Effector memory CD4-positive, alpha-beta T cell (primary cell): ENCODE measurements around the gene ZNF785.

ENCODE experiments used
- DNase-seq, 3 donors: peaks; one replicate each; pipeline ENCODE4 v3.0.0-alpha.2; 2020
- H3K27ac ChIP-seq: 2 replicates; pipeline ENCODE4 v1.7.0; 2013; ENCODE audit warnings: mild to moderate bottlenecking, low read length, moderate library complexity; ENCODE audit not compliant: insufficient read depth, poor library complexity, severe bottlenecking
- H3K27me3 ChIP-seq: replicated peaks from 2 replicates; pipeline ENCODE4 v1.7.0; 2013; ENCODE audit warnings: mild to moderate bottlenecking, low read length; ENCODE audit not compliant: insufficient read depth, control insufficient read depth, poor library complexity, severe bottlenecking
- H3K36me3 ChIP-seq: 2 replicates; pipeline ENCODE4 v1.7.0; 2013; ENCODE audit warnings: mild to moderate bottlenecking, low read length, moderate library complexity; ENCODE audit not compliant: control insufficient read depth, insufficient read depth
- H3K4me1 ChIP-seq: 2 replicates; pipeline ENCODE4 v1.7.0; 2013; ENCODE audit warnings: low read length, mild to moderate bottlenecking; ENCODE audit not compliant: control insufficient read depth, insufficient read depth, poor library complexity, severe bottlenecking
- H3K4me3 ChIP-seq: 2 replicates; pipeline ENCODE4 v1.7.0; 2013; ENCODE audit warnings: low read length, low read depth, mild to moderate bottlenecking; ENCODE audit not compliant: insufficient read depth, poor library complexity, severe bottlenecking
- H3K9me3 ChIP-seq: 2 replicates; pipeline ENCODE4 v1.7.0; 2013; ENCODE audit warnings: mild to moderate bottlenecking, low read length, moderate library complexity; ENCODE audit not compliant: control insufficient read depth

ZNF785 gene

GRCh38 chr16:30555315-30556124, 30.0 kb downstream of the ZNF785 start:
- H3K27me3 ChIP-seq, result no peaks in the 10 kb centered on the region
- H3K9me3 ChIP-seq, result no peaks in the 10 kb centered on the region
- no peak overlapping the region for H3K4me3 ChIP-seq
- H3K36me3 ChIP-seq, result peaks cover 24% of the 10 kb centered on the region
- peaks cover 27% of the 10 kb centered on the region for H3K4me1 ChIP-seq
- no peak overlapping the region for H3K27ac ChIP-seq
- no peak for DNase-seq

GRCh38 chr16:30554557-30555314, 30.8 kb downstream of the ZNF785 start:
- Histone ChIP-seq H3K9me3 (no peaks in the 10 kb centered on the region), H3K27ac (no peak overlapping the region), H3K4me3 (no peak overlapping the region), H3K36me3 (peaks cover 24% of the 10 kb centered on the region), H3K27me3 (no peaks in the 10 kb centered on the region), H3K4me1 (peaks cover 27% of the 10 kb centered on the region)
- DNase-seq, result no peak

GRCh38 chr16:30553393-30553899, 32.1 kb downstream of the ZNF785 start:
- H3K27ac ChIP-seq, result peak overlapping the region; percentile 53
- peaks cover 27% of the 10 kb centered on the region for H3K4me1 ChIP-seq
- DNase-seq, result no peak
- H3K4me3 ChIP-seq, result no peak overlapping the region
- H3K27me3 ChIP-seq, result no peaks in the 10 kb centered on the region
- H3K36me3 ChIP-seq, result peaks cover 24% of the 10 kb centered on the region
- H3K9me3 ChIP-seq, result no peaks in the 10 kb centered on the region

GRCh38 chr16:30552956-30553355, 32.5 kb downstream of the ZNF785 start:
- Histone ChIP-seq H3K36me3 (peaks cover 24% of the 10 kb centered on the region), H3K4me1 (peaks cover 27% of the 10 kb centered on the region)

GRCh38 chr16:30551781-30552180, 33.7 kb downstream of the ZNF785 start:
- Histone ChIP-seq H3K27ac (peak overlapping the region; percentile 69), H3K27me3 (no peaks in the 10 kb centered on the region), H3K36me3 (peaks cover 24% of the 10 kb centered on the region), H3K4me1 (peaks cover 25% of the 10 kb centered on the region), H3K4me3 (peak overlapping the region; percentile 10), H3K9me3 (no peaks in the 10 kb centered on the region)
- peak; percentile 68 to 74 (median 73) for DNase-seq

More at GRCh38 chr16:30552956-30553355, 32.5 kb downstream of the ZNF785 start:
- no peak for DNase-seq
- no peaks in the 10 kb centered on the region for H3K9me3 ChIP-seq
- H3K4me3 ChIP-seq, result no peak overlapping the region
- no peaks in the 10 kb centered on the region for H3K27me3 ChIP-seq
- peak overlapping the region; percentile 53 for H3K27ac ChIP-seq

GRCh38 chr16:30548416-30549253, 36.9 kb downstream of the ZNF785 start:
- Histone ChIP-seq H3K27ac (no peak overlapping the region), H3K4me1 (peaks cover 23% of the 10 kb centered on the region), H3K27me3 (no peaks in the 10 kb centered on the region), H3K4me3 (no peak overlapping the region), H3K36me3 (no peaks in the 10 kb centered on the region), H3K9me3 (no peaks in the 10 kb centered on the region)
- no peak for DNase-seq

GRCh38 chr16:30546115-30546514, 39.4 kb downstream of the ZNF785 start:
- H3K27me3 ChIP-seq, result no peaks in the 10 kb centered on the region
- H3K27ac ChIP-seq, result no peak overlapping the region
- no peak overlapping the region for H3K4me3 ChIP-seq
- H3K36me3 ChIP-seq, result no peaks in the 10 kb centered on the region
- peaks cover 2% of the 10 kb centered on the region for H3K4me1 ChIP-seq
- no peak for DNase-seq
- no peaks in the 10 kb centered on the region for H3K9me3 ChIP-seq

- DNase-seq, result no peak
- H3K4me1 ChIP-seq, result no peaks in the 10 kb centered on the region
These were observed 42.4 kb downstream of the ZNF785 start for GRCh38 chr16:30543067-30543466.

GRCh38 chr16:30541502-30542329, 43.8 kb downstream of the ZNF785 start:
- Histone ChIP-seq H3K9me3 (no peaks in the 10 kb centered on the region), H3K4me1 (no peaks in the 10 kb centered on the region), H3K4me3 (no peak overlapping the region), H3K36me3 (no peaks in the 10 kb centered on the region), H3K27me3 (no peaks in the 10 kb centered on the region), H3K27ac (no peak overlapping the region)
- DNase-seq, result no peak

More at GRCh38 chr16:30543067-30543466, 42.4 kb downstream of the ZNF785 start:
- Histone ChIP-seq H3K9me3 (no peaks in the 10 kb centered on the region), H3K36me3 (no peaks in the 10 kb centered on the region), H3K4me3 (no peak overlapping the region), H3K27me3 (no peaks in the 10 kb centered on the region), H3K27ac (no peak overlapping the region)
